H54 (cell line): ENCODE measurements around the gene NUAK2.
A peak's percentile ranks its signal among the peaks of the same experiment; 100 is the strongest.
"Not testable (repeated sequence)": the region's sequence is repeated elsewhere in the genome, so short reads cannot be mapped to it uniquely, and the experiment has no call there.

Source experiments
- DNase-seq: peaks from one replicate; pipeline ENCODE4 v3.0.0; 2011; ENCODE audit warnings: low spot score, mixed read lengths; ENCODE audit not compliant: insufficient read length
- FAIRE-seq: peaks from 3 replicates; lab custom pipeline; 2011; peaks lifted over from hg19 to GRCh38; lab: Jason Lieb, UNC
- POLR2A ChIP-seq: IDR thresholded peaks from 2 replicates; pipeline ENCODE4 v1.6.1; 2011; ENCODE audit warnings: low read depth, mild to moderate bottlenecking, low read length

NUAK2 gene

DNA sequence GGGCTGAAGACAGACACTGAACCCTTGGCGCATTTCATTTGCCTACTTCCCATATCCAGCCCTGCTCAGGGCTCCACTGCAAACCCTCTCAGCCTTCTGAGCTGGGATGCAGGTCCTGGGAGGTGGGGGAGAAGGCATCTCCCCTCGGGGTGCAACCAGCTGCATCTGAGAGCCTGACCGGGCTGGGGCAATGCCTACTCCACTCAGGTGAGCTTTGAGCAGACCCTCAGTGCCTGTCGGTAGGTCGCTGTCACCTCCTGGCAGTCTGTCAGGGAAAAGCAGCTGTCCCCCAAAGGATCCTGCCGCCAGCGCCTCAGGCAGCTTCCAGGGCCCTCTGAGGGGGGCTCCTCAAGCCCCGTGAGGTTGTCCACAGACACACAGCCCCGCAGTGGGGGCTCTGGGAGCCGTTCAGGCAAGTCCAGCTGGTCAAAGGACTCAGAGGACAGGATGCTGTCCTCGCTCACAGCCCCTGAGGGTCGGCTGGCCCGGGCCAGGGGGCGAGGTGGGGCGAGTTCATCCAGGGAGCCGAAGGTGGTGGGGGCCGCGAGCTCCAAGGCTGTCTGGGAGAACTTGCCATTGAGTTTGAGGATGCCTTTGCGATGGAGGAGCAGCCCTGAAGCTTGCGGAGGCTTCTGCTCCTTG, 18.2 kb downstream of the NUAK2 start:
- no peak for TF ChIP-seq POLR2A
- FAIRE-seq (no peak), DNase-seq (no peak)

DNA sequence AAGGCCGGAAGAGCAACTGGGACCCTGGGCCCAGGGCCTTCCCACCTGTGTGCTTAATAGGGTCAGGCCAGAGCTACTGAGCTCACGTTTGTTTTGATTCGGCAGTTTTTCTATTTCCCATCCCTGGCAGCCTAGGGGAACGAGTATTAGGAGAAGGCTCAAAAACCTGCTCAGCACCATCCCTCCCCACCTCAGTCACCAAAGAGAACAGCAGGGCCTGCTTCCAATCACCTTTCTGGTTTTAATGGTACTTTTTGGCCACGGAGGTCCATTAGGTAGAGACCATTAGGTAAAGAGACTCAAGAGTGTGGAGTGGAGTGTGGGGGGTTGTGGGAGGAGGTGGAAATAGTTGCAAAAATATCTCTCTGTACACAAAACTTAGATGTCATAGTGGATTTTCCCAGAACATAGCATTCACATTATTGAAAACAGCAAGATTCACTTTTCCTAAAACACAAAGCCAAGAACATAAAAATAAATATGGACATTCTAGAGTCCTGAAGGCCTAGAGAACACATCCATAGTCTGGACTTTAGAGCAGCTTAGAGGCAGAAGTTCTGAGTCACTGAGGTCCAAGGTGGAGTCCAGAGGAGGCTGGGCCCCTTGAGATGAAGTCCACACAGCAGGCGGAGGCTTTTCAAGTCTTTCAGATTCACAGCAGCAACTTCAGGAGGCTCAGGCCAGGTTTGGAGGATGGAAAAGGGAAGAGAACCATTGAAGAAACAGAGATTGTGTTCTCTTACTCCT, 19.5 kb downstream of the NUAK2 start:
- no peak for TF ChIP-seq POLR2A
- FAIRE-seq (no peak), DNase-seq (no peak)

DNA sequence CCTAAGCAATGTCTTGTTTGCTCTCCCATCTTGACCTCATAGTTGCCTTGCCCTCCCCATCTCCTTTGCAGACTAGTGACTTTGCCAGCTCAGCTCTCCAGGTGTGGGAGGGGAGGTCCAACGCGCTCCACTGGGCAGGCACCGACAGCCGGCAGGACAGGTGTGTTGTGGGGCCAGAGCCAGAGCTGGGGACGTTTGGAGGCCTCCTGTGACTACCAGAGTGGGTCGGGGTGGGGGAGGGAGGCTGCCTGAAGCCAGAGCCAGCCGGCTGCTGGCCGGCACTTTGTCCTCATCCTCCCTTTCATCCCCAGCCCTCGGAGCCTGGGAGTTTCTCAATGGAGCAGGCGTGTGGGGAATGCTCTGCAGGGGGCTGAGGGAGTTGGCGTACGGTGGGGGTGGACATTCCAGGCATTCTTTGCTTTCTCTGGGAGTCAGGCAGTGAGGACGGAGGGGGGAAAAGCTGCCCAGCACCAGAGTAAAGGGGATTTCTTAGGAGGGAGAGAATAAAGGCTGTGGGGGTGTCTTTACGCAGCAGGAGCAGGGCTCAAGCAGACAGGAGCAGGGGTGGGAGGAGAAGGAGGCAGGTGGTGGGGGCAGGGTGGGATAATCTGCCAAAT, 20.2 kb downstream of the NUAK2 start:
- TF ChIP-seq POLR2A: no peak
- no peak for FAIRE-seq
- DNase-seq: peak; percentile 86

DNA sequence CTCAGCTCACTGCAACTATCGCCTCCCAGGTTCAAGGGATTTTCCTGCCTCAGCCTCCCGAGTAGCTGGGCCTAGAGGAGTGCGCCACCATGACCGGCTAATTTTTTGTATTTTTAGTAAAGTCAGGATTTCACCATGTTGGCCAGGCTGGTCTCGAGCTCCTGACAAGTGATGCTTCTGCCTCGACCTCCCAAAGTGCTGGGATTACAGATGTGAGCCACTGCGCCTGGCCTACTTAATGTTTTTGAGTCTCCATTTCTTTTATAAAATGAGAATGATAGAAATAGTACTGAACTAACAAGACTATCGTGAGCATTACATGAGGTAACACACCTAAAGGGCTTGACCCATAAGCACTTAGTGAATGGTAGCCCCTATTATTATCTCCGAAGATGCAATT, 21.4 kb downstream of the NUAK2 start:
- TF ChIP-seq POLR2A: no peak
- FAIRE-seq: no peak
- no peak for DNase-seq

DNA sequence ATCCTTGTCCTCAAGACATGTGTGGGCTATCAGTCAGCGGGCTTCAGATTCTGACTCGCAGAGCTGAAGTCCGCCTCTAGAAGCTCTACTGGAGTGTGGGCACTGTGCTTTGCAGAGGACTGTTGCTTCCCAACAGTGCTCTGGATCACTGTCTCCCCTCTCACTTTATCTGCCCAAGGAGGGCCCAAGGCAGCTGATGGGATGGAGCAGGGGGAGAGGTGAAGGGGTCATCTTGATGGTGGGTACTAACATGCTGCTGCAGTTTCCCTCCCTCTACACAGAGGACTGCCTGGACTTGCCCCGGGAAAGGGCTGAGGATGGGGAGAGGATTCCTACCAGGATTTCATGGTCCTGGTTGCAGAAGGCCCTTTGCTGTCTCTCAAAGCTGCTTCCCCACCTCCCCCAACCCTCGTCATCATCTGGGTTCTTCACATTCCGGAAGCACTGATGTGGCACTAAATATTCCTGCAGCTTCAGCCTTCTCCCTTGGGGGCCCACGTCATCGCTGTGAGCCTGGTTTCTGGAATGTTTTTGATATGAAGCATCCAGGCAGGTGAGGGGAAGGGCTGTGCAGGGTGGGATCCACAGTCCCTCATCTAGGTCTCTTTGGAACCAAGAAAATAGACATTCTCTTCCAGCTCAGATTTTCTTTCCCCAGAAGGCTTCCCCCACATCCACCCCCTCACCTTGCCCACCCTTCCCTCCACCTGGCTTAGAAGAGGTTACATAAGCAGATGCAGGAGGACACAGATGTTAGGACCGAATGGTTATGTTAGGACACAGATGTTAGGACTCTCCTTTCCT, 23.2 kb downstream of the NUAK2 start:
- no peak for TF ChIP-seq POLR2A
- peak; percentile 74 for DNase-seq
- FAIRE-seq: no peak

DNA sequence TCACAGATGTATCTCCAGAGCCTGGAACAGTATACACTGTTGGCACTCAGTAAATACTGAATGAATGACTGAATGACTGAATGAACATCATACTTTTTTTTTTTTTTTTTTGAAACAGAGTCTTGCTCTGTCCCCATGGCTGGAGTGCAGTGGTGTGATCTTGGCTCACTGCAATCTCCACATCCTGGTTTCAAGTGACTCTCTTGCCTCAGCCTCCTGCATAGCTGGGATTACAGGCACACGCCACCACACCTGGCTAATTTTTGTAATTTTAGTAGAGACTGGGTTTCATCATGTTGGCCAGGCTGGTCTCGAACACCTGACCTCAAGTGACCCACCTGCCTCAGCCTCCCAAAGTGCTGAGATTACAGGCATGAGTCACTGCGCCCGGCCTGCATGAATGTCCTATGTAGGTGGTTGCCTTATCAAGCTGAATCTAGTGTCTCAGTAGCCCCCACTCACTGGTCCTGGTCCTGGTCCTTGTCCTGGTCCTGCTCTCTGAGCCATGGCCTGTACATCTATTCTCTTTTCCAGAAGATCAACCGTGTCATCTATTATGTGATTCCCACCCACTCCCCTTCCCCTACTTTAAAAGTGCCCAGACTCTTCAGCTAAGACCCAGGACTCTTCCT, 23.9 kb downstream of the NUAK2 start:
- not testable (repeated sequence) for DNase-seq, FAIRE-seq

DNA sequence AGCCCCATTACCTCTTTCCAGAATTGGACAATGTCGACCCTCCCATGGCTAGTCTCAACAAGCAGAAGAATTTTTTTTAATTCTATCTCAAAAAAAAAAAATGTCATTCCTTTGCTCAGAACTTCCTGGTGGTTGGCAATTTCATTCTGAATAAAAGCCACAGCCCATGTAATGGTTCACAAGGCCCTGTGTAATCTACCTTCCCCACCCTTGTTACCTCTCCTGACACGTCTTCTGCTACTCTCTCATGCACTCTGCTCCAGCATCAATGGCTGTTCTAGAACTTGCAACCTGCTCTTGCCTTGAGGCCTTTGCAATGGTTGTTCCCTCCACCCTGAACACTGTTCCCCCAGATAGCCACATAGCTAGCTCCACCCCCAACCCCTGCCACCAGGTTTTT, 25.4 kb downstream of the NUAK2 start:
- no peak for DNase-seq
- no peak for FAIRE-seq
- TF ChIP-seq POLR2A: no peak

DNA sequence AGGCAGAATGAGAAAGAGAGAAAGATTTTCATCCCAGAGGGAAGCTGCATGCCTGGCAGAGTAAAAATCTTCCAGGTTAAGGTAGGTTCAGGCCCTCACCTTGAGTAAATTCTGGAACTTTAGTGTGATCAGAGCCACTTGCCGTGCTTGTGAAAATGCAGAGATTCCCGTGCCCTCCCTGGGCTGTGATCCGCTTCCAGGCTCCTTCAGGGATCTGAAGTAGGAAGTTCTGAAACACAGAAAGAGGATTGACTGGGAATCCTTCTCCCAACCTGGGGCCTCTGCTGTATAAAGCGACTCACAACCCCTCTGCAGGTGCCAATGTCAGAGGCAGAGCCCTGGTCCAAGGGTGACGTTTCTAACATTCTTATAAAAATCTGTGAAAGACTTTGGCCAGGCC, 26.6 kb downstream of the NUAK2 start:
- DNase-seq (no peak), FAIRE-seq (no peak)
- TF ChIP-seq POLR2A: no peak

DNA sequence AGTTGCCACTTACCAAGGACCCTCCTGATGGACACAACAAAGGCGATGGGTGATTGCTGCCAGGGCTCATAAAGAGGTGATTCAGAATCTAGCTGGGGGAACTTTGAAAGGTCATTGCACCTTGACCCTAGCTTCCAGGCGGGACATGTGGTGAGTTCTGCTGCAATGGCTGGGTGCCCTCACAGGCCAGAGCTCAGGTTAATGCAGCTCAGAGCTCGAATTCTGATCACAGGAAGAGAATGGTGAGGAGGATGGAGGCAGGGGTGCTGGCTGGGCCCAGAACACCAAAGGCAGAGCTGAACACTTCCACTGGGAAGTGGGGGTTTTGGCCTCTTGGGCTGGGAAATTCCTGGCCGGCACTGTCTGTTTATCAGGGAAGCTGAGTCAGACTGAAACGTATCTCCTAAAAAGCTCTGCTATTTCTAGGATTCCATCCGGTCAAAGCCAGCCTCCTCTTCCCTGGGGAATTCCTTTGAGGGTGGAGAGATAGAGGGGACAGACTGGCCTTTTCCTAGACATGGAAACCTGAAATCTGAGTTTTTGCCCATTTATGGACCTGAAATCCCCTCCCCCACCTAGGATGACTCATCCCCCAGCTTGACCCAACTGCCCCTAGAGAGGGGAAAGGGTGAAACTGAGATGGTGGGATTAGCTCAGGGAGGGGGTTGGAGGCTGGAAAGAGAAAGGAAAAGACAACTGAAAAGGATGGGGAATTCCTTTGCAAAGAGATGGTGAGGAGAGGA, 27.2 kb downstream of the NUAK2 start:
- FAIRE-seq (no peak), DNase-seq (no peak)
- no peak for TF ChIP-seq POLR2A

DNA sequence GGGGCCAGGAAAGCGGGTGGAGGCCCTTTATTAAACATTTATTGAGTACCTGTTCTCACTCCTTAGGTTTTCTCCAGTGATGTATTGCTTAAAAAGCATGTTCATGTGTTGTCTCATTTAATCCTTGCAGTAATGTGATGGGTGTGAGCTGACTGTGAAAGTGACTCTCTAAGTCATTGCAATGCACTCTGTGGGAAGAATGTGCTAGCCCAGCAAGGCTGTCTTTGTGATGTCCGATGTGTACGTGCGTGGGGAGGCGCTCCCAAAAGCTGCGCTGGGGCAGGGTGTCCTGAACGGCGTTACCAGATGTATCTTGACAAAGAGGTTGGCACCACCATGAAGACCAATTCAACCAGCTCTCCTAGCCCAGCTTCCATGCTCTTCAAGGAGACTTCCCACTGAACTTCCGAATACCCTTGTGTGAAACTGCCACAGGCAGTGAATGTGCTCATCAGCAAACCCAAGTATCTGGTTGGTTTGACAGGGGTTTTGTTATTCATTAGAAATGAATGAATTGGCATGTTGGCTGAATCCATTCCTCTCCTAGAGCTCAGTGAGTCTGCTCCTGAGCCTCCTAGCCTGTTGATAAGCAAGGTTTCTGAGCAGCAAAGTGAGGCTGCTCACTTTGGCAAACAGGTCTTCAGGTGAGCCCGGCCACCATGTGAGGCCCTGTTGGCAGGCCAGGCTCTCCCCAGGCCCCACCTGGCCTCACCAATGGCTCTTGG, 28.0 kb downstream of the NUAK2 start:
- TF ChIP-seq POLR2A: no peak
- no peak for FAIRE-seq
- no peak for DNase-seq

DNA sequence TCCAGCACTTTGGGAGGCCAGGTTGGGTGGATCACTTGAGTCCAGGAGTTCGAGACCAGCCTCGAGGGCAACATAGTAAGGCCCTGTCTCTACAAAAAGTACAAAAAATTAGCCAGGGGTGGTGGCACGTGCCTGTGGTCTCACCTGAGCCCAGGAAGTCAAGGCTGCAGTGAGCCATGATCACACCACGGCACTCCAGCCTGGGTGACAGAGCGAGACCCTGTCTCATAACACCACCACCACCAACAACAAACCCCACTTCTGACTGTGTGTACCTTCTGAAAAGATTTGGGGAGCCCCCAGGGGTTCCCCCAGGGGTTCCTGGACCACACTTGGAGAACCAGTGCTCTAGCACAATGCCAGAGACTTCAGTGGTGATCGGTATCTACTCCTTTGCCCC, 29.9 kb downstream of the NUAK2 start:
- FAIRE-seq (no peak), DNase-seq (no peak)
- TF ChIP-seq POLR2A: no peak
